HepG2 (cell line): ENCODE data around the gene OAF. TPM values are rescaled to one million over a fixed set of nuclear protein-coding genes. Genes with fewer than 3 reads are reported as not detected.

ENCODE experiments used
- CEBPG ChIP-seq: IDR thresholded peaks from 2 replicates; pipeline ENCODE4 v1.6.1; 2016
- EHMT2 ChIP-seq: fragments of 200-600 bp; sonication (generic); IDR thresholded peaks from 2 replicates; pipeline ENCODE4 v1.7.0; 2017; ENCODE audit warnings: antibody characterized with exemption, low read depth, low read length, borderline replicate concordance
- HMG20A ChIP-seq: IDR thresholded peaks from 2 replicates; pipeline ENCODE4 v1.6.1; 2016; ENCODE audit warnings: borderline replicate concordance
- KLF16 ChIP-seq, 2 experiments: sonication (generic) in 1 of 2; formaldehyde crosslinking in 1 of 2; IDR thresholded peaks; 2 replicates each; pipeline versions ENCODE4 v1.6.1 to v1.8.0; 2016 to 2023; ENCODE audit warnings: missing genetic modification reagents in 2 of 2, missing compliant biosample characterization in 1 of 2
- MED8 ChIP-seq: sonication (generic); formaldehyde crosslinking; IDR thresholded peaks from 2 replicates; pipeline ENCODE4 v1.8.1; 2023; ENCODE audit warnings: mild to moderate bottlenecking, missing genetic modification reagents; ENCODE audit not compliant: insufficient replicate concordance
- PPARG ChIP-seq: conservative IDR thresholded peaks from 2 replicates; pipeline ENCODE4 v1.6.1; 2016; ENCODE audit warnings: missing biosample characterization, missing genetic modification reagents
- RAD51 ChIP-seq: fragments of 450-650 bp; IDR thresholded peaks from 2 replicates; pipeline ENCODE4 v1.6.1; 2016; ENCODE audit warnings: borderline replicate concordance
- RBM39 ChIP-seq: fragments of 200-400 bp; formaldehyde crosslinking; IDR thresholded peaks from one replicate; pipeline ENCODE4 v1.6.1; 2018; ENCODE audit warnings: antibody characterized with exemption, mild to moderate bottlenecking, low read depth, low read length; ENCODE audit not compliant: poor library complexity, severe bottlenecking
- SCMH1 ChIP-seq: sonication (generic); formaldehyde crosslinking; IDR thresholded peaks from 2 replicates; pipeline ENCODE4 v1.9.0; 2021; ENCODE audit warnings: missing genetic modification reagents, mild to moderate bottlenecking, borderline replicate concordance
- SMYD3 ChIP-seq: sonication (generic); formaldehyde crosslinking; IDR thresholded peaks from 2 replicates; pipeline ENCODE4 v1.8.1; 2023; ENCODE audit warnings: mild to moderate bottlenecking, missing genetic modification reagents
- TBP ChIP-seq: sonication (generic); formaldehyde crosslinking; IDR thresholded peaks from 2 replicates; pipeline ENCODE4 v1.5.0; 2020; ENCODE audit warnings: missing genetic modification reagents
- ZBTB20 ChIP-seq: sonication (generic); formaldehyde crosslinking; IDR thresholded peaks from 2 replicates; pipeline ENCODE4 v1.8.1; 2023; ENCODE audit warnings: missing genetic modification reagents, low read depth, mild to moderate bottlenecking, borderline replicate concordance
- ZBTB7B ChIP-seq: sonication (generic); formaldehyde crosslinking; IDR thresholded peaks from 2 replicates; pipeline ENCODE4 v1.4.0; 2020; ENCODE audit warnings: missing genetic modification reagents
- ZNF33A ChIP-seq: sonication (generic); formaldehyde crosslinking; IDR thresholded peaks from 2 replicates; pipeline ENCODE4 v1.5.1; 2020; ENCODE audit warnings: missing genetic modification reagents, mild to moderate bottlenecking, moderate library complexity, borderline replicate concordance
- ZNF431 ChIP-seq: sonication (generic); formaldehyde crosslinking; IDR thresholded peaks from 2 replicates; pipeline ENCODE4 v1.9.0; 2022; ENCODE audit warnings: missing genetic modification reagents, low read depth, mild to moderate bottlenecking, borderline replicate concordance
- ZNF567 ChIP-seq: sonication (generic); formaldehyde crosslinking; IDR thresholded peaks from 2 replicates; pipeline ENCODE4 v1.8.1; 2023; ENCODE audit warnings: mild to moderate bottlenecking, missing genetic modification reagents, borderline replicate concordance
- ZNF569 ChIP-seq: sonication (generic); formaldehyde crosslinking; IDR thresholded peaks from 2 replicates; pipeline ENCODE4 v1.5.0; 2020; ENCODE audit warnings: mild to moderate bottlenecking, missing genetic modification reagents, moderate library complexity, borderline replicate concordance
- ZNF891 ChIP-seq: sonication (generic); formaldehyde crosslinking; IDR thresholded peaks from 2 replicates; pipeline ENCODE4 v1.5.0; 2020; ENCODE audit warnings: mild to moderate bottlenecking, missing genetic modification reagents
- ZSCAN25 ChIP-seq: sonication (generic); formaldehyde crosslinking; IDR thresholded peaks from 2 replicates; pipeline ENCODE4 v1.8.0; 2022; ENCODE audit warnings: mild to moderate bottlenecking, missing genetic modification reagents
- ZSCAN29 ChIP-seq: sonication (generic); formaldehyde crosslinking; conservative IDR thresholded peaks from 2 replicates; pipeline ENCODE4 v1.4.0; 2020; ENCODE audit warnings: mild to moderate bottlenecking, missing genetic modification reagents
- polyA plus RNA-seq, 8 experiments: library from polyadenylated mRNA; depleted of rRNA in 3 of 8; stranded (reverse) in 7 of 8; unstranded in 1 of 8; fragments of >200 nt; fragmentation: Illumina TruSeq in 4 of 8; extraction: Trizol in 4 of 8; gene quantifications; 2 replicates each; pipeline versions ENCODE4 v1.2.1 to v1.2.3, GENCODE V29; 2011 to 2016; ENCODE audit warnings: low read depth in 4 of 8, missing spikeins in 1 of 8, mixed read lengths in 1 of 8; ENCODE audit not compliant: insufficient read depth in 1 of 8
- total RNA-seq, 5 experiments: library from RNA; depleted of rRNA; stranded (reverse); fragments of >200 nt; fragmentation: Illumina TruSeq; extraction: Trizol; gene quantifications; 2 replicates each; pipeline ENCODE4 v1.2.3, GENCODE V29; 2016; ENCODE audit warnings: low read depth in 1 of 5
- TF ChIP-seq, protein P1 (sequence below): sonication (generic); formaldehyde crosslinking; conservative IDR thresholded peaks from 2 replicates; pipeline ENCODE4 v1.8.0; 2022; ENCODE audit warnings: mild to moderate bottlenecking, moderate library complexity, missing genetic modification reagents
- TF ChIP-seq, protein P2 (sequence below): sonication (generic); formaldehyde crosslinking; IDR thresholded peaks from 2 replicates; pipeline ENCODE4 v1.4.0; 2020; ENCODE audit warnings: missing genetic modification reagents, borderline replicate concordance

Gene OAF
- total and polyA plus RNA-seq, 2 of the 13 experiments (the other 11 are each of a cell fraction or from before 2014, with no cell fraction given): 63.7 to 94.6 TPM

DNA sequence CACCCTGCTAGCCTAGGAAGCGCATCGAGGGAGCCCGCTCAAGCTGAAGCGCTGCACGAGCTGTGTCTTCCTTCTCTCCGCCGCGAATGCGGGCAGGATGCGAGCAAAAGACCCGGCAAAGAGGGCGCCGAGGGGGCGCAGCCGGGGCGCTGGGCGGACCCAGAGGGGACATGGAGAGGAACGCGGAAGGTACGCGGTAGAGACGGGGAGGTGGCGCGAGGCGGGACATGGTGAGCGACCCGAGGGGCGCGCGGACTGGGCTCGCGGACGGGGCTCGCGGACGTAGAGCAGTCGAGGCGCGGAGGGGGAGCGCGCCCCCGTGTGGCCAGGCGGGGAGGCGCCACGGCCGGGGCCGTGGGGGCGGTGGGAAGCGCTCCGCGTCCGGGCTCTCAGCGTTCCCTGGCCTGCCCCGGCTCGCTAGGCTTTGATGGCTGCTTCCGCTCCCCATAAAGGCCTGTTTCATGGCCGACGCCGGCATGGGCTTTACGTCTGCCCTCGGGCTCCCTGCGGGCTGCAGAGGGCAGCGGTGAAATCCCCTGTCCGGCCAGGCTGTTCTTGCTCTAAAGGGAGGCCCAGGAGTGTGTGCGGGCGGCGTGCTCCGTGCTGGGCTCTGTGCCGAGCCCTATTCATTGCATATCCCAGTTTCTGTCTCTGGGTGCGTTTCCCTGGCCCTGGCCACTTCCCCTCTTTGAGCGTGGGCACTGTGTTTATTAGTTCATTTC is 41.7 kb upstream of the OAF start (continued):
- no peak for TF ChIP-seq ZBTB20 (CRISPR knock-in tag)
- no peak for TF ChIP-seq RBM39
- TF ChIP-seq TBP (CRISPR knock-in tag): no peak
- TF ChIP-seq HMG20A (CRISPR knock-in tag): no peak
- no peak for TF ChIP-seq PPARG (CRISPR knock-in tag)
- TF ChIP-seq, protein P1, sequence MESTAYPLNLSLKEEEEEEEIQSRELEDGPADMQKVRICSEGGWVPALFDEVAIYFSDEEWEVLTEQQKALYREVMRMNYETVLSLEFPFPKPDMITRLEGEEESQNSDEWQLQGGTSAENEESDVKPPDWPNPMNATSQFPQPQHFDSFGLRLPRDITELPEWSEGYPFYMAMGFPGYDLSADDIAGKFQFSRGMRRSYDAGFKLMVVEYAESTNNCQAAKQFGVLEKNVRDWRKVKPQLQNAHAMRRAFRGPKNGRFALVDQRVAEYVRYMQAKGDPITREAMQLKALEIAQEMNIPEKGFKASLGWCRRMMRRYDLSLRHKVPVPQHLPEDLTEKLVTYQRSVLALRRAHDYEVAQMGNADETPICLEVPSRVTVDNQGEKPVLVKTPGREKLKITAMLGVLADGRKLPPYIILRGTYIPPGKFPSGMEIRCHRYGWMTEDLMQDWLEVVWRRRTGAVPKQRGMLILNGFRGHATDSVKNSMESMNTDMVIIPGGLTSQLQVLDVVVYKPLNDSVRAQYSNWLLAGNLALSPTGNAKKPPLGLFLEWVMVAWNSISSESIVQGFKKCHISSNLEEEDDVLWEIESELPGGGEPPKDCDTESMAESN (CRISPR knock-in tag): no peak
- no peak for TF ChIP-seq KLF16 (CRISPR knock-in tag; IDR thresholded peaks at IDR 0.05)
- no peak for TF ChIP-seq ZNF431 (CRISPR knock-in tag)
- no peak for TF ChIP-seq RAD51
- no peak for TF ChIP-seq ZSCAN25 (CRISPR knock-in tag)
- TF ChIP-seq ZNF569 (CRISPR knock-in tag): no peak
- TF ChIP-seq ZSCAN29 (CRISPR knock-in tag): 0 out of 2 replicates have a peak, but pooled peaks have one; percentile 51
- TF ChIP-seq MED8 (CRISPR knock-in tag): no peak
- no peak for TF ChIP-seq ZNF33A (CRISPR knock-in tag)
- no peak for TF ChIP-seq CEBPG (CRISPR knock-in tag)
- no peak for TF ChIP-seq ZNF567 (CRISPR knock-in tag)
- TF ChIP-seq, protein P2, sequence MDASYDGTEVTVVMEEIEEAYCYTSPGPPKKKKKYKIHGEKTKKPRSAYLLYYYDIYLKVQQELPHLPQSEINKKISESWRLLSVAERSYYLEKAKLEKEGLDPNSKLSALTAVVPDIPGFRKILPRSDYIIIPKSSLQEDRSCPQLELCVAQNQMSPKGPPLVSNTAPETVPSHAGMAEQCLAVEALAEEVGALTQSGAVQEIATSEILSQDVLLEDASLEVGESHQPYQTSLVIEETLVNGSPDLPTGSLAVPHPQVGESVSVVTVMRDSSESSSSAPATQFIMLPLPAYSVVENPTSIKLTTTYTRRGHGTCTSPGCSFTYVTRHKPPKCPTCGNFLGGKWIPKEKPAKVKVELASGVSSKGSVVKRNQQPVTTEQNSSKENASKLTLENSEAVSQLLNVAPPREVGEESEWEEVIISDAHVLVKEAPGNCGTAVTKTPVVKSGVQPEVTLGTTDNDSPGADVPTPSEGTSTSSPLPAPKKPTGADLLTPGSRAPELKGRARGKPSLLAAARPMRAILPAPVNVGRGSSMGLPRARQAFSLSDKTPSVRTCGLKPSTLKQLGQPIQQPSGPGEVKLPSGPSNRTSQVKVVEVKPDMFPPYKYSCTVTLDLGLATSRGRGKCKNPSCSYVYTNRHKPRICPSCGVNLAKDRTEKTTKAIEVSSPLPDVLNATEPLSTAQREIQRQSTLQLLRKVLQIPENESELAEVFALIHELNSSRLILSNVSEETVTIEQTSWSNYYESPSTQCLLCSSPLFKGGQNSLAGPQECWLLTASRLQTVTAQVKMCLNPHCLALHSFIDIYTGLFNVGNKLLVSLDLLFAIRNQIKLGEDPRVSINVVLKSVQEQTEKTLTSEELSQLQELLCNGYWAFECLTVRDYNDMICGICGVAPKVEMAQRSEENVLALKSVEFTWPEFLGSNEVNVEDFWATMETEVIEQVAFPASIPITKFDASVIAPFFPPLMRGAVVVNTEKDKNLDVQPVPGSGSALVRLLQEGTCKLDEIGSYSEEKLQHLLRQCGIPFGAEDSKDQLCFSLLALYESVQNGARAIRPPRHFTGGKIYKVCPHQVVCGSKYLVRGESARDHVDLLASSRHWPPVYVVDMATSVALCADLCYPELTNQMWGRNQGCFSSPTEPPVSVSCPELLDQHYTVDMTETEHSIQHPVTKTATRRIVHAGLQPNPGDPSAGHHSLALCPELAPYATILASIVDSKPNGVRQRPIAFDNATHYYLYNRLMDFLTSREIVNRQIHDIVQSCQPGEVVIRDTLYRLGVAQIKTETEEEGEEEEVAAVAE (CRISPR knock-in tag): no peak
- no peak for TF ChIP-seq EHMT2
- TF ChIP-seq ZNF891: no peak
- no peak for TF ChIP-seq SMYD3
- 0 out of 2 replicates have a peak, but pooled peaks have one; percentile 35 for TF ChIP-seq ZBTB7B
- no peak for TF ChIP-seq SCMH1 (CRISPR knock-in tag)
